Measurements from ENCODE around the gene N4BP3. TPM values are rescaled to one million over a fixed set of nuclear protein-coding genes. Genes with fewer than 3 reads are reported as not detected.
A peak's percentile ranks its signal among the peaks of the same experiment; 100 is the strongest.
"Not testable (repeated sequence)": the region's sequence is repeated elsewhere in the genome, so short reads cannot be mapped to it uniquely, and the experiment has no call there.

N4BP3 gene, protein sequence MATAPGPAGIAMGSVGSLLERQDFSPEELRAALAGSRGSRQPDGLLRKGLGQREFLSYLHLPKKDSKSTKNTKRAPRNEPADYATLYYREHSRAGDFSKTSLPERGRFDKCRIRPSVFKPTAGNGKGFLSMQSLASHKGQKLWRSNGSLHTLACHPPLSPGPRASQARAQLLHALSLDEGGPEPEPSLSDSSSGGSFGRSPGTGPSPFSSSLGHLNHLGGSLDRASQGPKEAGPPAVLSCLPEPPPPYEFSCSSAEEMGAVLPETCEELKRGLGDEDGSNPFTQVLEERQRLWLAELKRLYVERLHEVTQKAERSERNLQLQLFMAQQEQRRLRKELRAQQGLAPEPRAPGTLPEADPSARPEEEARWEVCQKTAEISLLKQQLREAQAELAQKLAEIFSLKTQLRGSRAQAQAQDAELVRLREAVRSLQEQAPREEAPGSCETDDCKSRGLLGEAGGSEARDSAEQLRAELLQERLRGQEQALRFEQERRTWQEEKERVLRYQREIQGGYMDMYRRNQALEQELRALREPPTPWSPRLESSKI
- total RNA-seq = 1 to 10 TPM; 1.3 to 1.5 TPM

DNA sequence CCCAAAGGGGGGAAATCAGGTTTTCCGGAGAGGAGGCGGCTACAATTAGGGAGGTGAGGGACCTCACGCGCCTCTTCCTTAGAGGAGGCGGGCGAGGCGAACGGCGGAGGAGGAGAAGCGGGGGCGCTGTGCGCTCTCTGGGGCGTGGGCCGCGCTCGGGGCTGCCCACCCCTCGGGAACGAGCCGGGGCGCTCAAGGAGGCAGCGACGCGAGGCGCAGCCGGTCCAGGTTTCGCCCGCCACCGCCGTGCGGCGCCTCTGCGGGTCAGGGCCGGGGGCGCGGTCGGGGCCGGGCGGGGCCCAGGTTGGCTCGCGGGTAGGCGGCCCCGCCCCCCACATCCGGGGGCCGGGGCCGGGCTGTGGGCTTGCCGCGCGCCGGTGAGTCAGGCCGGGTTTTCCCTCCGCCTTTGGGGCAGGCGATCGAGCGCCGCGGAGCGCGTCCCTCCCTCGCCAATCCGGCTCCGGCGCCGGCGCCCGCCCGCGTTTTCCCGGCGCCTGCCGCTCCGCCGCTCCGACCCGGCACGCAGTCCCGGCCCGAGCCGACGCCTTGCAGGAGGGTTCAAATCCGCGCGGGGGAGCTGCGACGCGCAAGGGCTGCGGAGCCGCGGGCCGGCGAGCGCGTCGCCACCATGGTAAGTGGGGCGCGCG lies at the start of gene N4BP3:
TSS of gene N4BP3 (plus strand) at position 392 of the 647 bp plus-strand sequence. CDS start 6,052 bp downstream, outside the sequence.
- Mint-ChIP-seq H3K36me3 (ENCODE audit: low read depth) (no peaks in the 10 kb centered on the region), H3K4me3 (peak within 1 kb of the TSS; percentile 81), H3K9me3 (no peaks in the 10 kb centered on the region), H3K27ac (peak within 1 kb of the TSS; percentile 73), H3K4me1 (peaks cover 47% of the 10 kb centered on the region), H3K27me3 (peaks cover 38% of the 10 kb centered on the region)
- DNase-seq = peak; percentile 75
- CTCF ChIA-PET = interaction anchor here (0.6 kb wide), 1 partner anchor 18 kb away, joined by 3 read pairs; no protein-coding TSS in a partner anchor
- POLR2A ChIA-PET = no interaction called here

DNA sequence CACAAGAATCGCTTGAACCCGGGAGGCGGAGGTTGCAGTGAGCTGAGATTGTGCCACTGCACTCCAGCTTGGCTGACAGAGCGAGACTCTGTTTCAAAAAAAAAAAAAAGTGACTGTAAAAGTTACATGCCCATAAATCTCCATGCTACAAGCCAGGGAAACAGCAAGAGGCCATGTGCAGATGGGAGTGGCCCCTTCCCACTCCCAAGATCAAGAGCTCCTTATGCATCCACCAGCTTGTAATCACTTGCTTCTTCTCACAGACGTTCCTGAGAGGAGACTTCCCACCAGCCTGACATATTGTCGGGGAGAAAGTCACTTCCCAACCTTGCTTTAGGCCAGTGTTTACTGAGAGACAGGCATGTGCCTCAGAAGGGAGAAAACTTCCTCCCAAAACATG lies 45.6 kb upstream of the N4BP3 start:
- Mint-ChIP-seq H3K36me3 (ENCODE audit: low read depth) (no peaks in the 10 kb centered on the region), H3K4me1 (peaks cover 5% of the 10 kb centered on the region), H3K27me3 (peaks cover 9% of the 10 kb centered on the region), H3K27ac (no peak overlapping the region), H3K9me3 (no peaks in the 10 kb centered on the region), H3K4me3 (no peak overlapping the region)
- POLR2A ChIA-PET = no interaction called here
- no peak for DNase-seq
- CTCF ChIA-PET = interaction anchor here (0.6 to 1.6 kb wide), 3 partner anchors 22 to 122 kb away, joined by 3 to 6 read pairs (median 4); no protein-coding TSS in a partner anchor

DNA sequence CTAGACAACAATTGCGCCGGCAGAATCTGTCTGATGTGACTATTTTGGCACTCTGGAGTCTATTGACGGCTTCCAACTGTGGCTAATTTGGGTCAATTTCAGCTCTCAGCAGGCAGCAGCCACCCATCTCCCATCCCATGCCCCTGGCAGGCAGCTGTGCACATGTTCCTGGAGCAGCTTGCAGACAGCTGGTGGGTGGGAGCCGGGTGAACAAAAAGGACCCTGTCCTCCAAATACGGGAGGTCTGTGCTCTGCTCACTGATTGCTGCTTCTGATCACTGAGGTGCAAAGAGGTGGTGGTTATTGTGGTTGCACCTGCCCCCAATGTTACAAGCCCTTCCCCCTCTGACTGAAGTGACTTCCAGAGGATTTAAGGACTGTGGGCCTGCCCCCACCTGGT lies 45.0 kb upstream of the N4BP3 start:
- H3K4me1 Mint-ChIP-seq = peaks cover 5% of the 10 kb centered on the region
- H3K27ac Mint-ChIP-seq = peak overlapping the region; percentile 31
- no peaks in the 10 kb centered on the region for H3K36me3 Mint-ChIP-seq (ENCODE audit: low read depth)
- peaks cover 9% of the 10 kb centered on the region for H3K27me3 Mint-ChIP-seq
- H3K4me3 Mint-ChIP-seq = no peak overlapping the region
- ChIA-PET CTCF (interaction anchor here (1.6 kb wide), 1 partner anchor 22 kb away, joined by 6 read pairs; no protein-coding TSS in a partner anchor), POLR2A (no interaction called here)
- no peak for DNase-seq
- H3K9me3 Mint-ChIP-seq = no peaks in the 10 kb centered on the region

DNA sequence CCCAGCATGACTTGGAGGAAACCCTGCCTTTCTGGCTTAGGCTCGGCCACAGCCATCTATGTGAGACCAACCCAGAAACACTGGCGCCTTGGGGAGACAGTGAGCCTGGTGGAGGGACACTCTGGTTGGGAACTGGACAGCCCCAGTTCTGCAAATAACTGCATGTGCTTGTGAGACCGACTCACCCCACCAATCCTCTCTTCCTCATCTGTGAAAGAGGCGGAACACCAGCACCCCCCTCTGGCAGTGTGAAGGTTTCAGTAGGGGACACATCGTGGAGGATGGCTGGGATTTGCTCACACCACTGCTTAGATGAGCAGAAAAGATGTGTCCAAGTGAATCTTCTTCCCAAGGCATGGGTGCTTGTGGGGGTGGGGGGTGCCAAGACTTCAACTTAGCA lies 43.4 kb upstream of the N4BP3 start:
- Mint-ChIP-seq H3K4me3 (no peak overlapping the region), H3K36me3 (ENCODE audit: low read depth) (no peaks in the 10 kb centered on the region), H3K9me3 (no peaks in the 10 kb centered on the region), H3K4me1 (peaks cover 5% of the 10 kb centered on the region), H3K27ac (no peak overlapping the region), H3K27me3 (peaks cover 13% of the 10 kb centered on the region)
- ChIA-PET CTCF (no interaction called here), POLR2A (no interaction called here)
- DNase-seq = peak; percentile 45

DNA sequence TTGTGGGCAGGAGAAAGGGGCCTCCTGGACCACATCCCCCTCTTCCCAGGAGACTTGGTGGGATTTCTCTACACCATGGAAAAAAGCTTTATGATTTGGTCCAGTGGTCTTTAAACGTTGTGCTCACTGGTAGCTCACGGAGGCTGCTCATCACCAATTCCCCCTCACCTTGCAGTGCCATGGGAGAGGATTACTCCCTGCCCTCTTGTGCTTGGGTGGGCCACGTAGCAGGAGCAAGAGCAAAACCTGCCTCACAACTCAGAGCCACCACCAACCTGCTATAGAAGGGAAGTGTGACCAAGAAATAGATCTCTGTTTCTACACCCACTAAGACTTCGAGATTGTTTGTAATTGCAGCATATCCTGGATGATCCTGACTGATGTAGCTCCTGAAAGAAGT lies 42.2 kb upstream of the N4BP3 start:
- peaks cover 7% of the 10 kb centered on the region for H3K4me1 Mint-ChIP-seq
- H3K9me3 Mint-ChIP-seq = no peaks in the 10 kb centered on the region
- DNase-seq = no peak
- POLR2A ChIA-PET = no interaction called here
- CTCF ChIA-PET = no interaction called here
- H3K4me3 Mint-ChIP-seq = no peak overlapping the region
- H3K27ac Mint-ChIP-seq = no peak overlapping the region
- peaks cover 16% of the 10 kb centered on the region for H3K27me3 Mint-ChIP-seq
- H3K36me3 Mint-ChIP-seq (ENCODE audit: low read depth) = no peaks in the 10 kb centered on the region

DNA sequence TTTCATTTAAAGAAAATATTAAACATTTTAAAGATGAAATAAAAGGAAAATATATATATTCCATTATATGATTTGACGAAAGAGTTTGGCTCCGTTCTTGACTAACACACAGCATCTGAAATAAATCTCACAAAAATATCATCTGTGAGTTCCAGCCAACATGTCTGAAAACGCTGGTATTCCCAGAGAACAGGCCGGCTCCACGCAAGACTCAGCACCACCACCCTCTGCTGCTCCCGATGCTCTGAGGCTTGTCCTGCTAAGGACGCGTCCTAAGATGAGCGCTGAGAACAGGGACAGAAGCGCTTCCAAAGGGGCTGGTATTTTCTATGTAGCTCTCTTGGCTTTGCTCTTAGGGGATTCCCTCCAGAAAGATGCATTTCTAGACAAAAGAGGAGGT lies 40.6 kb upstream of the N4BP3 start:
- Mint-ChIP-seq H3K27me3 (peaks cover 12% of the 10 kb centered on the region), H3K36me3 (ENCODE audit: low read depth) (no peaks in the 10 kb centered on the region), H3K4me3 (no peak overlapping the region), H3K9me3 (no peaks in the 10 kb centered on the region), H3K4me1 (peaks cover 8% of the 10 kb centered on the region), H3K27ac (no peak overlapping the region)
- DNase-seq = no peak
- ChIA-PET POLR2A (no interaction called here), CTCF (interaction anchor here (1.6 kb wide), 1 partner anchor 73 kb away, joined by 3 read pairs; no protein-coding TSS in a partner anchor)

DNA sequence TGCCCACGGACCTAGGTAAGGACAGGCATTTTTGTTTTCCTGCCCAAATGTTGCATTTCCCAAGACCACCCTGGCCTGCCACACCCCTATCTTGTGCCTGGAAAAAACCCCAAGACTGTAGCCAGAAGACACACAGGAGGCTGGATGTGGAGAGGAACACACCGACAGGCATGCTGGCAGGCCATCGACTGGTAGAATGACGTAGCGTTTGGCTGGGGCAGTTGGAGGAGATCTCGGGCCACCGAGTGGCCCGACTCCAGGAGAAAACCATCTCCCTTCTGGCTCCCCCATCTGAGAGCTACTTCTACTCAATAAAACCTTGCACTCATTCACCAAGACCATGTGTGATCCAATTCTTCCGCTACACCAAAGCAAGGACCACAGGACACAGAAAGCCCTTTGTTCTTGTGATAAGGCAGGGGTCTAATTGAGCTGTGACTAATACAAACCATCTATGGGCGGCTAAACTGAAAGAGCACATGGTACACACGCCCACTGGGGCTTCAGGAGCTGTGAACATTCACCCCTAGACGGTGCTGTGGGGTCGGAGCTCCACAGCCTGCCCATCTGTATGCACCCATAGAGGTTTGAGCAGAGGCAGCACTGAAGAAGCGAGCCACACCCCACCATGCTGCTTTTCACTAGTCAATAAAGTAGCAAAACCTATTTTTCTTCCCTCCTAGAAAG lies 38.9 kb upstream of the N4BP3 start:
- peaks cover 2% of the 10 kb centered on the region for H3K4me1 Mint-ChIP-seq
- no peak for DNase-seq
- POLR2A ChIA-PET = interaction anchor here (0.6 kb wide), 1 partner anchor 1069 kb away, joined by 3 read pairs; no protein-coding TSS in a partner anchor
- peaks cover 6% of the 10 kb centered on the region for H3K27me3 Mint-ChIP-seq
- CTCF ChIA-PET = interaction anchor here (1.0 to 4.6 kb wide), 8 partner anchors 13 to 92 kb away, joined by 4 to 22 read pairs (median 14); no protein-coding TSS in a partner anchor
- H3K4me3 Mint-ChIP-seq = no peak overlapping the region
- H3K27ac Mint-ChIP-seq = no peak overlapping the region
- H3K9me3 Mint-ChIP-seq = no peaks in the 10 kb centered on the region
- no peaks in the 10 kb centered on the region for H3K36me3 Mint-ChIP-seq (ENCODE audit: low read depth)

DNA sequence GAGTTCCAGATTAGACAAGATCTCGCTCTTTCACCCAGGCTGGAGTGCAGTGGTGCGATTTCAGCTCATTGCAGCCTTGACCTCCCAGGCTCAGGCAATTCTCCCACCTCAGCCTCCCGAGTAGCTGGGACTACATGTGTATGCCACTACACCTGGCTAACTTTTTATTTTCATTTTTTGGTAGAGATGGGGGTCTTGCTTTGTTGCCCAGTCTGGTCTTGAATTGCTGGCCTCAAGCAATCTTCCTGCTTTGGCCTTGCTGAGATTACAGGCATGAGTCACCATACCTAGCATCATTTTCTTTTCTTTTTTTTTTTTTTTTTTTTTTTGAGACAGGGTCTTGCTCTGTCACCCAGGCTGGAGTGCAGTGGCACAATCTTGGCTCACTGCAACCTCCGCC lies 36.4 kb upstream of the N4BP3 start:
- H3K9me3 Mint-ChIP-seq; H3K4me3 Mint-ChIP-seq; H3K4me1 Mint-ChIP-seq; DNase-seq; H3K36me3 Mint-ChIP-seq (ENCODE audit: low read depth); H3K27me3 Mint-ChIP-seq; H3K27ac Mint-ChIP-seq; POLR2A ChIA-PET: not testable (repeated sequence)
- CTCF ChIA-PET = interaction anchor here (1.6 to 4.6 kb wide), 6 partner anchors 43 to 74 kb away, joined by 5 to 22 read pairs (median 17); no protein-coding TSS in a partner anchor

DNA sequence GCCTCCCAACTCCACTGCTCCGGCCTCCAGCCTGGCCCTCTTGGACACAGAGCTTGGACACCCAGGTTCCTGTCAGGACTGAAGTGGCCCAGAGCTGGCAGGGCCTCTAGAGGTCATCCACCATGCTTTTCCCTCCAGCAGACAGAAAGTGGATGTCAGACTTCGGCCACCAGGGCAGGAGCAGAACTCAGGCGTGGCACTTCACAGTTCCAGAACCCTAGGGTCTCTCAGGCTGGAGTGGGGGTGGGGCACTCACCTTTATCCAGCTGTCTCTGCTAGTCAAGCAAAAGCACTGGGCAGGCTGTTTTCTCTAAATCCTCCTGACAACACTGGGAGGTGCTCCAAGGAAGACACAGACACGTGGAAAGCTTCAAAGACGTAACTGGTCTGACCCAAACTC lies 35.6 kb upstream of the N4BP3 start:
- Mint-ChIP-seq H3K4me3 (no peak overlapping the region), H3K4me1 (peaks cover 2% of the 10 kb centered on the region), H3K27me3 (peaks cover 6% of the 10 kb centered on the region), H3K36me3 (ENCODE audit: low read depth) (no peaks in the 10 kb centered on the region), H3K27ac (no peak overlapping the region), H3K9me3 (no peaks in the 10 kb centered on the region)
- ChIA-PET POLR2A (no interaction called here), CTCF (interaction anchor here (0.6 to 4.6 kb wide), 6 partner anchors 43 to 80 kb away, joined by 3 to 21 read pairs (median 12); no protein-coding TSS in a partner anchor)
- no peak for DNase-seq

DNA sequence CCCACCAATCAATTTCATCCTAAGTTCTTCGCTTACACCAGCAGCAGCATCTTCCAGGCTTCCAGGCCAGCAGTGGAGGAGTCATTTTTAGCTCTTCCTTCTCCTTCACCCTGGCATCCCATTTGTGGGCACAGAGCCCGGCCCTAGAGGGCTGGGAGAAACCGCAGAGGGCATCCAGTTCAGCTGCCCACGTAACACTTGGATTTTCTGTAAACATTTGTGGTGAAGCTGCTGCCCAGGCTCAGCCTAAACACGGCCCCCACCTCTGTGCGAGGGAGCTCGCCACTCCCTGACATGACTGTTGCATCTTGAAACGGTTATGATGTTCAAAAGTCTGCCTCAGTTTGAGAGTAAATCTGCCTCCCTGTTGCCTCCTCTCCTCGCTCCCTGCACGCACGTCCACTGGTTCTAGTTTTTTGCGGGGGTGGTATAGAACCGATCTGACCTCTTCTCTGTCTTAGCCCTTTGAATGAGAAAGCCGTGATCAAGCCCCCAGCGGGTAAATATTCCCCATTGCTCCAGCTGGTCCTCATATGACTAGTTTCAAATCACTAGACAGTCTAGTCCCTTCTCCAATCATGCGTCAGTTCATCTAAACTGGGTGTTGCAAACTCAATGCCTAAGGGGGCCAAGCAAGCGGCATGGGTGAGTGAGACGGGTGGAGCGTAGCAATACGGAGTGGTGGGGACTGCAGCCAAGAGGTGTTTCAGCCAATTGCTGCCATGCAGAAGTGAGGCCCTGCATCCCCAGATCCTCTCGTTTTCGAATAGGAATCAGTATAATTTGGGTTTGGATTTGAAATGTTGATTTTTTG lies 34.9 kb upstream of the N4BP3 start:
- ChIA-PET CTCF (interaction anchor here (2.1 to 4.6 kb wide), 3 partner anchors 42 to 69 kb away, joined by 7 to 21 read pairs (median 18); no protein-coding TSS in a partner anchor), POLR2A (no interaction called here)
- H3K4me3 Mint-ChIP-seq = no peak overlapping the region
- no peak for DNase-seq
- peaks cover 6% of the 10 kb centered on the region for H3K27me3 Mint-ChIP-seq
- H3K36me3 Mint-ChIP-seq (ENCODE audit: low read depth) = no peaks in the 10 kb centered on the region
- H3K4me1 Mint-ChIP-seq = peaks cover 2% of the 10 kb centered on the region
- H3K9me3 Mint-ChIP-seq = no peaks in the 10 kb centered on the region
- H3K27ac Mint-ChIP-seq = no peak overlapping the region

DNA sequence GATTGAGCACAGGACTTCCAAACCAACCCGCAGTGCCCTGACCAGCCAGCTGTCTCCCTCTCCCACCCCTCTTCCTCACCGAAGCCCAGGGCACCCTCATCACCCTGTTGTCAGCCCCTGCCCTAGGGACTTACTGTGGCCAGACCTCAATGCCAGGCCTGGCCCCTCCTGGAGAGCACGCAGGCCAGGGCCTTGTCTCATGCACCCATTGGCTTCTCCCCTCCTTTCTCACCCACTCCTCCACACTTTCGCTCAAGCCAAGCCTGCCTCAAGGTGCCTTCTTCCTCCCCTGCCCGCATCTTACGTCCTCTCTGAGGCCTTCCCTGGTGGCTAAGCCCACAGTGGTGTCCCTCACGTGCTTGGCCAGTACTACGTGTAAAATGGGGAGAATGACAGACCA lies 33.3 kb upstream of the N4BP3 start:
- H3K27ac Mint-ChIP-seq = no peak overlapping the region
- no peak for DNase-seq

More for the DNA sequence above, 33.3 kb upstream of the N4BP3 start:
- ChIA-PET CTCF (interaction anchor here (1.1 kb wide), 1 partner anchor 67 kb away, joined by 3 read pairs; no protein-coding TSS in a partner anchor), POLR2A (no interaction called here)
- peaks cover under 1% of the 10 kb centered on the region for H3K27me3 Mint-ChIP-seq
- no peak overlapping the region for H3K4me3 Mint-ChIP-seq
- H3K9me3 Mint-ChIP-seq = no peaks in the 10 kb centered on the region
- H3K36me3 Mint-ChIP-seq (ENCODE audit: low read depth) = no peaks in the 10 kb centered on the region
- peaks cover 2% of the 10 kb centered on the region for H3K4me1 Mint-ChIP-seq

Measured in activated CD4-positive, alpha-beta T cell treated with anti-CD3 and anti-CD28 coated beads, Interleukin-2, amount 10 ng/mL, durations not matched to agents 7 days and 5 days (primary cell).